Activated T-helper 1 cell treated with anti-CD3 and anti-CD28 coated beads, Interleukin-2, amount 50 U/mL, for 16 hours (primary cell): Measurements from ENCODE around the gene PSORS1C1.
"Not testable (repeated sequence)": the region's sequence is repeated elsewhere in the genome, so short reads cannot be mapped to it uniquely, and the experiment has no call there.

ENCODE experiments used
- DNase-seq, 2 donors: peaks; one replicate each; pipeline ENCODE4 v3.0.0-alpha.2; 2020; ENCODE audit warnings: low read depth in 1 of 2, low spot score in 1 of 2

PSORS1C1 gene

GRCh38 chr6:31174378-31174777 lies 59.8 kb downstream of the PSORS1C1 start:
- no peak for DNase-seq

- no peak for DNase-seq
Observed at GRCh38 chr6:31175971-31176370, 61.4 kb downstream of the PSORS1C1 start.

- no peak for DNase-seq
Observed at GRCh38 chr6:31178143-31179041, 63.8 kb downstream of the PSORS1C1 start.

- DNase-seq, result no peak
Observed at GRCh38 chr6:31179042-31179386, 64.4 kb downstream of the PSORS1C1 start.

- no peak for DNase-seq
Observed at GRCh38 chr6:31179896-31180295, 65.3 kb downstream of the PSORS1C1 start.

GRCh38 chr6:31180500-31180899 lies 65.9 kb downstream of the PSORS1C1 start:
- DNase-seq, result peak; percentile 21 to 33

- not testable (repeated sequence) for DNase-seq
Observed at GRCh38 chr6:31183287-31183686, 68.7 kb downstream of the PSORS1C1 start.

- not testable (repeated sequence) for DNase-seq
Observed at GRCh38 chr6:31183859-31184258, 69.3 kb downstream of the PSORS1C1 start.

- DNase-seq, result not testable (repeated sequence)
Observed at GRCh38 chr6:31185695-31186051, 71.1 kb downstream of the PSORS1C1 start.

GRCh38 chr6:31186052-31186734 lies 71.6 kb downstream of the PSORS1C1 start:
- DNase-seq, result no peak

GRCh38 chr6:31187780-31188194 lies 73.2 kb downstream of the PSORS1C1 start:
- no peak for DNase-seq

GRCh38 chr6:31189223-31189622 lies 74.6 kb downstream of the PSORS1C1 start:
- not testable (repeated sequence) for DNase-seq
